Fibroblast of peridontal ligament (primary cell): Measurements from ENCODE around the gene ARHGEF40.

Source experiments
- DNase-seq: peaks from one replicate; pipeline ENCODE4 v3.0.0-alpha.2; 2010; ENCODE audit errors: extremely low read depth

Gene ARHGEF40

DNA sequence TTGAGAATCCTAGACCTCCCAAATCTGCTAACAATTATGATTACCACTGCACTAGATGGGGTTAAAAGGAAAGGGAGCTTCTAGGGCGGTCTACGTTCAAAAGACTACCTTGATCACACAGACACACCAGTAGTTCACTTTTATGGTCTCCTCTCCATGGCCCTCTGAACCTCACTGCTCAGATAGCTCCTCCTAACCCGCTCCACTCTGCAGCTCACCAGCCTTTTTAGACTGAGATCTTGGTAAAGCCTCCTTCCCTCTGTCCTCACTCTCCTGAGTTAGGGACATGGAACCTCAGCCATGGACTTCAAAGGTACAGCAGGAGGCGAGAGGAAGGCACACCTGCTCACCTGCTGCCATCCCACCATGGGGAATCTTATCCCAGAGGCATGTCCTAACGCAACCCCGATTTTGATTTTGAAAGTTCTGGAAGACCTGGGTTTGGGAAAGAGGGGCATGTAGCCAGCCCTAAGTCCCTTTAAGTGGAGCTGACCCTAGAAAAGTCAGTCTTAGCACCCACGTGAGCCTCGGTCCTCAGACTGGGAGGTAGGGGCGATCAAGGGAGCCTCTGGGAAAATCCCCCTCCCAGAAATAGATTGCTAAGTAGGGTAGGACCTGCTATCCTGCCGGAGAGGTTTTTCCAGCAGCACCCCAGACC lies 27.0 kb downstream of the ARHGEF40 start:
- no peak for DNase-seq

DNA sequence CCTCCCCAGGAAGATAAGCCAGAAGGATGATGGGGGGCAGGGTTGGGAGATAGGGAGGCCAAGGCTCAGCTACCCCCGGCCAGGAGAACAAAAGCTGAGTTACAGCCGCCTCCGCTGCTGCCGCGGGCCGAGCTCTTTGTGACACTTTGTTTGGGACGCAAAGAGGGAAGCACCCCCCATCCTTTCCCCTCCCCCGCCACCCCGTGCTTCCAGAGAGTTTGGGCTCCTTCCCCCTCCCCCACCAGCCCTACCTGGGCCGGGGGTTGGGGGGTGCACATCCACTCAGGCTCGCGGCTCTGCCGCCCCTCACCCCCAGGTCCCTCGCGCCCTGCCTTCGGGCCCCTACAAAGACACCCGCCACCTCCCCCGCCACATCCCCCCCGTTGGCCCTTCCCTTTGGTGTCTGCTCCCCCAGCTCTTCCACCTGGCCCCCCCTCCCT lies 27.6 kb downstream of the ARHGEF40 start:
- DNase-seq: no peak

- DNase-seq: peak; percentile 48
Observed at GRCh38 chr14:21098076-21098891, 28.2 kb downstream of the ARHGEF40 start, which contains the start of gene ZNF219. Gene ZNF219, minus strand, starts transcription at chr14:21098655. Its CDS starts 5,064 bp downstream, at chr14:21093591.

- no peak for DNase-seq
Observed at GRCh38 chr14:21098892-21099595, 28.9 kb downstream of the ARHGEF40 start.

GRCh38 chr14:21099596-21099985 lies 29.5 kb downstream of the ARHGEF40 start:
- no peak for DNase-seq

DNA sequence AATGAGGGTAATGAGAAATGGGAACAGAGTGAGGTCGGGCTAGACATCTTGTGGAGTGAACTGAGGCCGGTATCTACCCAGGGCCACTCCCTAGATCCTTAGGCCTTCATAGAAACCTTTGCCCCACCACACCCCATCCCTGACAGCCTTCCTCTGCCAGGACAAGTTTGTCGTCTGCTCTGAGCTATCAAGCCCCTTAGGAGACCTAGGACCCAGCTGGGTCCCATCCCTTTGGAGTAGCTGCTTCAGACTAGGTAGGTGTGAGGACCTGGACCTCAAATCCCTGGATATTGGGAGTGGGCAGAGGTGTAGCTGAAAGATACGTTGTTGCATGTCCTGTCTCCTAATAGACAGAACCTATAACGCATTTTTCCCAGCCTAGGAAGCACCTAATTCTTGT lies 30.8 kb downstream of the ARHGEF40 start, which contains the start of gene TMEM253:
Gene TMEM253, plus strand, starts transcription at position 136 of the 400 bp plus-strand sequence. CDS start 278 bp downstream, outside the sequence.
- no peak for DNase-seq

- no peak for DNase-seq
Observed at GRCh38 chr14:21101802-21102413, 31.8 kb downstream of the ARHGEF40 start.

- DNase-seq: no peak
Observed at GRCh38 chr14:21102521-21103410, 32.7 kb downstream of the ARHGEF40 start.

- no peak for DNase-seq
Observed at GRCh38 chr14:21103411-21103709, 33.3 kb downstream of the ARHGEF40 start.

DNA sequence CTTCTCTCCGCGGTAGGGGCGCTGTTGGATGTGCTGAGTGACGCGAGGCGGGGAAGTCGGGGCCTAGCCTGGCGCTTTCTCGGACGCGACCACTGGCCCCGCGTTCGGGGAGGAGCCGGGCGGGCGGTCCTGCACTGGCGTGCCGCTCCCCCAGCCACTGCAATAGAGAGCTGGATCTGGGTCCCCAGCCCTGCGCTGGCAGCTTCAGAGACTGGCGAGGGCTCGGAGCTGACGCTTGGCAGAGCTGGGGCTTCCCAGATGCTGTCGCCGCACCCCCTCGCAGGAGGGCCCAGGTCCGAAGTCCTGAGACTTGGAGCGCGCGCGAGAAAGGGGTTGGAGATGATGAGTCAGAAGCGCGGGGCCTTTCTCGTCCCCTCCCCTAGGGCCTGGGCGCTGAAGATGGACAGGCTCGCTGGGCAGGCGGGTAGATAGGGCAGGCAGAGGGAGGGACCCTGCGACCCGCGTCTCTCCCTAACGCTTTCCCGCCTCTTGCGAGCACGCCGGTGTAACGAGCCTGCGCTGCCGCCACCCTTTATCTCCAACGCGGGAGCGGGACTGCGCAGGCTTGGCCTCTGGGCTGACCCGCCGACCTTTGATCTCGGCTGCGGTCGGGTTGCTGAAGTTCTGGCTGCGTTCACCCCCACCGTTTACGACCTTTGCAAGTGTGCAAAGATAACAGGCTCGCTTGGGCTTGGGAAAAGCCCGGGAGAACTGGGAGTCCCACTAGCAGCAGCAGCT lies 33.8 kb downstream of the ARHGEF40 start:
- DNase-seq: peak; percentile 94

DNA sequence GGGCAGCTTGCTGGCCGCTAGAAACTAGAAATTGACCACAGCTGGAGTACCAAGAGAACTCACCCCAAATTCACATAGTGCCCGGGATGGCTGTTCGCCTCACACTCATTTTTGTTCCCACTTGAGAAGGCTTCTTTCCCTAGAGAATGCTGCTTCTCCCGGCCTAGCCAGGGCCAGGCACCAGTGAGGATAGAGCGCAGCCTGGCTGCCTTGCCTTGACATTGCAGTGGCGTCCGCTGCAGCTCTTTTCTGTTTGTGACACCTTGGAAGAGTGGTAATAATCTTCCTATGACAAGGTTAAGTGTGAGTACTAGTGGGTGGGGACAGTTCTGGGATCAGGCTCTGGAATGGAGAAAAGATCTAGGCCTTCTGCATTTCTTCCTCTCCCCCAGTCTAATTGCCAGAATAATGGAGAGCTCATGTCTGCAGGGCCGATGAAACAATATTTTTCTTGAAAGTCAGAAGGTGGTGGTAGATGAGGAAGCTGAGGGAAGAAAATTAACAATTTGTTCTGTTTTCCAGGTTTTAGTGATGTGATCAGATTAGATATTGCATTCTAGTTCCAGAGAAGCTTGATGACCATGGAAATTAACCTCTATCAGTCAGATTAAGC lies 34.5 kb downstream of the ARHGEF40 start:
- peak; percentile 78 for DNase-seq

DNA sequence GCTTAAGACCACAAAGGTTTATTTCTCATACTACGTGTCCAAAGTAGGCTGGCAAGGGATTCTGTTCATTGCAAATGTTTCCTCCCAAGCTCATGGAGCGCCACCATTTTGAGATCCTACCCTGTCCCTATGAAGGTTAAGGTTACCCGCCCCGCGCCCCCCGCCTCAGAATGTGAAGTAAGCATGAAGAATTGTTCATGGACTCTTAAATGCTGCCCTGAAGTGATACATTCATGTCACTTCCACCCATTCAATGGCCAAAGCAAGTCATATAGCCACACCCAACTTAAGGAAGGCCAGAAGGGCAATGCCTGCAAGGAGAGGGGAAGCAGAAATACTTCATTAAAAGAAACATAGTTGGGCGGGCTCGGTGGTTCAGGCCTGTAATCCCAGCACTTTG lies 35.0 kb downstream of the ARHGEF40 start:
- no peak for DNase-seq

GRCh38 chr14:21106176-21106497 lies 36.0 kb downstream of the ARHGEF40 start:
- peak; percentile 33 for DNase-seq

- DNase-seq: peak; percentile 80
Observed at GRCh38 chr14:21106498-21107282, 36.6 kb downstream of the ARHGEF40 start.

- no peak for DNase-seq
Observed at GRCh38 chr14:21107283-21107800, 37.2 kb downstream of the ARHGEF40 start.

GRCh38 chr14:21108791-21109190 lies 38.7 kb downstream of the ARHGEF40 start:
- no peak for DNase-seq

DNA sequence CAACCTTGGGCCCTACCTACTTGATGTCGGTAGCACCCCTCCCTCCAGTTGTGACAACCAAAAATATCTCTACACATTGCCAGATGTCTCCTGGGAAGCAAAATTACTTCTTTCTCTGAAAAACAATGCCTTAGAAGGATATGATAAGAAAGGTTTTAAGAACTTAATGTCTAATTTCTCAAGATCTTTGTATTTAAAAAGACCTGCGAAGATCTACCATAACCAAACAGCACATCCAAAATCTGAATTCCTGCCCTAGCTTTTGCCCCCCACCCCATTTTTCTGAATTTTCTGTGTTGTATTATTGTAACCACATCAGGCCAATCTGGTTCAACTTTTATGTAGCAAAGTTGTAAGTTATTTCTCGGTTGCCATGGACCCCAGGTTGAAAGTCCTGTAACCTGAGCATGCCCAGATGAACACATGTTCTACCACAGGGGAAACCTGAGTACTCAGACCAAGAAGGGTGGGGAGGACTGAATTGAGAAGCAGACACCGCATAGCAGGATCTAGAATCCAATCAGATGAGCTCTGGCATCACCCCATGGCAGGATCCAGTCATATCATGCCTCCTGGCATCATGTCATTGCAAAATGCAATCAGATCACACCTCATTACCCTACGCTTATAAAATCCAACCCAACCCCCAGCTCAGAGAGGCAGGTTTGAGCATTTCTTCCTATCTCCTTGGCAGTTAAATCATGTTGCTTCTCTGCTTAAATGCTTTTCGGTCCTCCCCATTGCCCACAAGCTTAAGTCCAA lies 39.5 kb downstream of the ARHGEF40 start:
- DNase-seq: no peak

DNA sequence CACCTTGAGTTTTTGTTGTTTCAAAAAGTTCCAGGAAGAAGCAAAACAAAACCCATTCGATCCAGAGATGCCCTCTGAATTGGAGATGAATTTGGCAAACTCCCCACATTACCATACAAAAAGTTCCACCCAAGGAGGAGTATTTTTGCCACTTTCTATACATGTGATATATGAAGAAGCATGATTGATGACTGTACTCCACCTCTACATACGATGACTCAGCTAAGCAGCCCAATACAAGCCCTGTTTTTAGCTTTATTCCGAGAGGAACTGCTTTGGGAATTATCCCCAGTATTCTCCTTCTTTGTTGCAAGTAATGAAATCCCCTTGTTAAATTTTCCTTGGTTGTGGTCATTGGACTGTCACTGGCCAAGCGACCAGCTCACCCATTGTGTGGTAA lies 42.2 kb downstream of the ARHGEF40 start:
- DNase-seq: no peak
